SK-N-DZ (cell line): ENCODE data around the gene PPM1F.
A peak's percentile ranks its signal among the peaks of the same experiment; 100 is the strongest.

Source experiments
- DNase-seq: peaks from one replicate; pipeline ENCODE4 v3.0.0-alpha.2; 2015; ENCODE audit warnings: low spot score

PPM1F gene

DNA sequence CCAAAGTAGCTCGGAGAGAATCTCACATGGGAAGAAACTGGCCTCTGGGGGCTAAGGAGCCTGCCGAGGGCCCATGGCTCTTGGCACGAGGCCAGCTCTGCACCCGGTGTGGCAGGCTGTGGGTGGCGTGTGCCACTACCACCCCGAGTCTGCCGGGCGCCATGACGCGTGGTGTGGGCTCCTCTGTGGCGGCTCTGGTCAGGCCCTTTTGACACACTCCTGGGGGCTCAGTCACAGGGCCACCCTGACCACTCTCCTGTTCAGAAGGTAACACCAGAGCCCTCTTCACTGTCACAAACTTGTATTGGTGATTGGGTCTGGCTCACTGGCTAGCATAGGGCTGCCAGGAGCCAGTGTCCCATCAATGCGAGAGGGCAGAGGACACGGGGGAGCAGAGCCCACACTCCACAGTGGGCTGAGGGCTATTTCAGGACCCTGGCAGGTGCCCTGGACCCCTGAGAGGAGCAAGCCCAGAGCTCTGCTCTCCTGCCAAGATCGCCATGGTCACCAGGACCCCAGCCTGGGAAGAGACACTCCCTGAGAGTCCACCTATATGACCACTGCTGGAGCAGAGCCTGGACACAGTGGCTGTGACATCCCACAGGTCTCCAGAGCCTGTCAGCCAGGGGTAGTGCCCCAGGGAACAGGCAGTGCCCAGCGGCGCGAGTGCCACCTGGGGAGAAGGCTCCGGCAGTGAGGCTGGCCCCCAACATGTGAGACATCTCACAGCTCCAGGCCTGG, 8.6 kb upstream of the PPM1F start:
- no peak for DNase-seq

- DNase-seq: no peak
These were observed 7.8 kb upstream of the PPM1F start for GRCh38 chr22:21960200-21961126.

- DNase-seq: no peak
These were observed 6.8 kb upstream of the PPM1F start for GRCh38 chr22:21959274-21960074.

DNA sequence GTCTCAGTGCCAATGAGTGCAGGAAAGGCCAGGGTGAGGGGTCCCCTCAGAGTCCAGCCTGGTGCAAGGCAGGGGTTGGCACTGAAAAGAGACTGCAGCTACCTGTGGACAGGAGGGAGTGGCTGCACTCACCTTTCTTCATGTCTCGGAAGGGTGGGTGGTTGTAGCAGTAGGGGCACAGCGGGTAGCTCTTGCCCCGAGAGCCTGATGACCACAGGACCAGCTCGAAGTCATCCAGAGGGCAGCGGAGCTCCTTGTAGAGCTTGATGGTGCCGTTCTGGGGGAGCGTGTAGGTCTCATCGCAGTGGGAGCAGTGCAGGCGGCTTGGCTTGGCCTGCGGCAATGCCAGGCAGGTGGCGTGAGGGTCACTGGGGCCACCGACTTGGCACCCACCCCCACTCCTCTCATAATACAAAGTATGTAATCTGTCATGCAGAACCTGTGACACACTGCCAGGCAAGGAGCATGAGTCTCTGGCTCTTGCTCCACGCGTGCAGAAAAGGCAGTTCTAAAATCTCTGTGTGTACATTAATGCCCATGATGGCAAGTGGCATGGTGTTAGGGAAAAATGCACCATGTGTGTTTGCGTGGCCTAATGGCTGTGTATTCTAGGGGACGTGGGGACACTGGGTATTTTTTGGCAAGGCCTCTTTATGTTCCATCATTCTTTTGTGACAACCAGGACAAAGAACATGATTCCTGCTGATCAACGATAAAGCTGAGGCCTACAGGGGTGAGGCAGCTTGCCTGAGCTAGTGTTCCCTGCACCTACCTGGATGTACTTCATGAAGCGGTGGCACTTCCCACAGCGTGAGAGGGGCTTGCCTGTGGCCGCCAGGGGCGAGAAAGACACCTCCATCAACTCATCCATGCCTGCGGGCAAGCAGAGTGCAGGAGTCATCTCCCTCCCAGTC, 6.0 kb upstream of the PPM1F start:
- DNase-seq: no peak

- peak; percentile 43 for DNase-seq
These were observed 650 bp downstream of the PPM1F start for GRCh38 chr22:21951931-21952465.

DNA sequence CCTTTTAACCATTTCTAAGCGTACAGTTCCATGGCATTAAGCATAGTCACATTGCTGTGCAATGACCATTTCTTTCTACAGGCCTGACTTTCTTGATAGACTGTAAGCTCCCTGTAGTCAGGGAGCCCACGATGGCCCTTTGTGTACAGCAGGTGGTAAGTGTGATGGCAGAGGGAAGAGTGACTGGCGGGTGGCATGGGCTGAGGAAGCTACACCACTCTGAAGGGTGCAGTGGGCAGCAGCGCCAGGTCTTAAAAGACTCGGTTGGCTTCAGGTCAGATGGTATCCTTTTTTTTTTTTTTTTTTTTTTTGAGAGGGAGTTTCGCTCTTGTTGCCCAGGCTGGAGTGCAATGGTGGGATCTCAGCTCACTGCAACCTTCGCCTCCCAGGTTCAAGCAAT, 1.6 kb downstream of the PPM1F start:
- no peak for DNase-seq

DNA sequence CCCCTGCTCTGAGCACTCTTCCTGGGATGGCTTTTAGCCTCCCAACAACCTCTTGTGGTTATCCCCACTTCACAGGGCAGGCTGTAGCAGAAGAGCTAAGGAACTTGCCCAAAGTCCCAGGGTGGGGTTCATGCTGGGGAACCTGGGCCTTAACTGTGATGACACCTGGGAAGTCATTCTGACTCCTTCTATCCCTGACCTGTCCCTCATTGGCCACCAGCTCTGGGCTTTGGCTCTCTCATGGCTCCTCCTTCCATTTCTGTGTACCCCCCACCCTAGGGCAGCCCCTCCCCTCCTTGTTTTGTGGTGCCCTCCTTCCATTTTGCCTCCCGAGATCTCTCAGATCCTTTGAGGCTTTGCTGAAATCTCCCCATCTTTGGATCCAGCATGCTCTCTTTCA, 2.7 kb downstream of the PPM1F start:
- DNase-seq: no peak

GRCh38 chr22:21949569-21949918, 3.1 kb downstream of the PPM1F start:
- no peak for DNase-seq

- no peak for DNase-seq
These were observed 3.7 kb downstream of the PPM1F start for GRCh38 chr22:21948824-21949568.

- DNase-seq: no peak
These were observed 4.3 kb downstream of the PPM1F start for GRCh38 chr22:21948390-21948789.

DNA sequence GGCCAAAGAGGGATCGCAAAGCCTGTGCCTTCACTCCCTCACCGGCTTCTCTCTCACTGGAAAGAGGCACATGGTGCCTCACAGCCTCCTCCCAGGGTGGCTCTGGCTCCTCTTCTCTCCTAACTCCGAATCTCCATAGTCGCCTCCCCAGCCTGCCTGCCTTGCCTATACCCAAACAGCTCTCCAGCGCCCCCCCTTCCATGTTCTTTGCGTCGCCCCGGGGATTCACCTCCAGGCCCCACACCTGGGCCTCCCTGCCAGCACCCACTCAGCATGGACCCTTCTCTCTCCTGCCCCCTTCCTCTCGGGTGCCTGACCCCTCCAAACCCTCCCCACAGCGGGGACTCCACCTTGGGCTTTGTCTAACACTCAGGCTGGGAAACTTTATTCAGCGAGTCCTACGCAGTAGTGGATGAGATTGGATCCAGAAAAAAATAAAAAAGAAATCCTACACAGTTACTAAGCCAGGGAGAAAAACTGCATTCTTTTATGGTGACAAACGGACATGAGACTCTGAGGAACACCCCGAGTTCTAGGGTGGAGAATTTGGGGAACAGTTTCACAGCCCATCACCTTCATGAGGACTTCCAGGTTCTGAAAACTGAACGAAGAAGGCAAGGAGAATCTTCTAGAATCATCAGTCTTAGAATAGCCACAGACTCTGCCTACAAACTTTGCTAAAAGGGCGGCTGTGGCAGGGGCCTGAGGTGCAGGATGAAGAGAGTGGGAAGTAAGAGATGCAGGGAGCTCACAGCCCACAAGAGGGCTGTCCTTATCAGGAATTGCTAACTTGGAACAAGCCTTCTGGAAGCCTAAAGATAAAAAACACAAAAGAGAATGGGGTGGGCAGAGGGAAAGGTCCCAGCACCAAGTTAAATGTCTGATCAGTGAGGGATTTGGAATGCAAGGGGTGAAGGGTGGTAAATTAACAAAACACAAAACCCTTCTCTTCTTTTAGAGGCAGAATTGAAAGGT, 5.3 kb downstream of the PPM1F start:
- DNase-seq: peak; percentile 29

GRCh38 chr22:21946262-21946925, 6.3 kb downstream of the PPM1F start:
- DNase-seq: no peak

DNA sequence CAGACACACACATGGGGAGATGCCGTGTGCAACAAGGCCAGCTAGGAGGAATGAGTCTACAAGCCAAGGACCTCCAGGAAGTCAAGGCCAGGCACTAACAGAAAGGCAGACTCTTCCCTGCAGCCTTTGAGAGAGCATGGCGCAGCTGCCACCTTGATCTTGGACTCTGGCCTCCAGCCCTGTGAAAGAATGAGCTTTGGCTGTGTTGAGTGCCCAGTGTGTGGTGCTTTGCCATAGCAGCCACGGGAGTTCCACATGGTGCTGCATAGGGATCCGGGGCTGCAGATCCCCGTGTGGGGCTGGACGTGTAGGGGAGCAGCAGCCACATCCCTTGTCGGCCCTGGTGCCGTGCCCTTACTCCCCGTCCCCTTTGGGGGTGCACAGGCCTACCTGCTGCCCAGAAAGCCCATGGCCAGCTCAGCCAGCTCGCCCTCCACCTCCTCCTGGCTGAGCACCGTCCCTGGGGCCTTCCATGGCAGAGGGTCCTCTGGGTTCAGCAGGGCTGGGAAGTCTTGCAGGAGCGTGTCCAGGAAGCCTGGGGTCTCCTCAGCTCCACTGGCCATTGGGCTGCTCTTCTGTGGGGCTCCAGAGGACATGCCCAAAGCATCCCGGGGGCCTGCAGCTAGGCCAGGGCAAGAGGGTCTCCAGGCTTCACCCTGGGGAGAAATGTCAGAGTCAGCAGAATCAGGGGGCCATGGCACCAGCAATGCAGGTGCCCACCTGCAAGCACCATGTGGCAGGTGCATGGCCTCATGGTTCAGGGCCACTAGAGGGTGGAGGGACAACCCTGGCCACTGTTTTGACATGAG, 7.0 kb downstream of the PPM1F start:
- no peak for DNase-seq

GRCh38 chr22:21944871-21945270, 7.8 kb downstream of the PPM1F start:
- DNase-seq: no peak

- no peak for DNase-seq
These were observed 8.8 kb downstream of the PPM1F start for GRCh38 chr22:21943571-21944448.
